Suprapubic skin (tissue), 4 donors: ENCODE measurements around the gene DCUN1D3. TPM values are rescaled to one million over a fixed set of nuclear protein-coding genes. Genes with fewer than 3 reads are reported as not detected.

Source experiments
- DNase-seq, 2 donors: peaks; one replicate each; pipeline ENCODE4 v3.0.0-alpha.2; 2019; ENCODE audit warnings: low spot score in 2 of 2
- H3K27ac ChIP-seq: fragments of 200-600 bp; sonication (generic); one replicate; pipeline ENCODE4 v1.5.1; 2019
- H3K27me3 ChIP-seq: fragments of 200-600 bp; sonication (generic); one replicate; pipeline ENCODE4 v1.5.1; 2019
- H3K36me3 ChIP-seq: fragments of 200-600 bp; sonication (generic); one replicate; pipeline ENCODE4 v1.5.1; 2019
- H3K4me1 ChIP-seq: fragments of 200-600 bp; sonication (generic); one replicate; pipeline ENCODE4 v1.5.1; 2019
- H3K4me3 ChIP-seq: fragments of 200-600 bp; sonication (generic); one replicate; pipeline ENCODE4 v1.5.1; 2019; ENCODE audit warnings: mild to moderate bottlenecking
- H3K9me3 ChIP-seq: fragments of 200-600 bp; sonication (generic); one replicate; pipeline ENCODE4 v1.5.1; 2019
- CTCF ChIP-seq, 2 donors: fragments of 200-600 bp in 1 of 2; fragments of 450-650 bp in 1 of 2; sonication (generic) in 1 of 2; IDR thresholded peaks; one replicate each; pipeline ENCODE4 v1.5.1; 2016 to 2019; ENCODE audit warnings: antibody characterized with exemption in 2 of 2, mild to moderate bottlenecking in 1 of 2, moderate library complexity in 1 of 2
- EP300 ChIP-seq: sonication (generic); formaldehyde crosslinking; IDR thresholded peaks from one replicate; pipeline ENCODE4 v1.6.1; 2017; ENCODE audit warnings: antibody characterized with exemption
- POLR2A ChIP-seq, 2 donors: fragments of 450-650 bp; IDR thresholded peaks; one replicate each; pipeline ENCODE4 v1.6.1; 2017; ENCODE audit warnings: antibody characterized with exemption in 2 of 2, mild to moderate bottlenecking in 2 of 2, moderate library complexity in 2 of 2
- POLR2AphosphoS5 ChIP-seq, 3 donors: sonication (generic); formaldehyde crosslinking; IDR thresholded peaks; one replicate each; pipeline ENCODE4 v1.6.1; 2017; ENCODE audit warnings: antibody characterized with exemption in 3 of 3
- WGBS: methylation state at CpG from one replicate; pipeline ENCODE4 v1.1.5; 2018; 5-methylcytosine and 5-hydroxymethylcytosine counted together
- total RNA-seq, 4 donors: library from RNA; depleted of rRNA; stranded (reverse); fragments of >200 nt; gene quantifications; one replicate each; pipeline ENCODE4 v1.1.0, GENCODE V29; 2016

DCUN1D3 gene
- total RNA-seq, 4 donors from 2014 or later: 16.6 to 31.8 (median 21.1) TPM

GRCh38 chr16:20853981-20854620 lies 46.1 kb downstream of the DCUN1D3 start:
- 90% methylated on average over 3 of the region's 3 CpGs for WGBS

GRCh38 chr16:20853143-20853542 lies 47.0 kb downstream of the DCUN1D3 start:
- Histone ChIP-seq H3K27ac (peak overlapping the region; percentile 91), H3K36me3 (no peaks in the 10 kb centered on the region), H3K4me3 (no peak overlapping the region), H3K4me1 (peaks cover 57% of the 10 kb centered on the region), H3K9me3 (no peaks in the 10 kb centered on the region), H3K27me3 (no peaks in the 10 kb centered on the region)
- TF ChIP-seq POLR2AphosphoS5 (IDR thresholded peaks at IDR 0.05) (no peak), POLR2A (IDR thresholded peaks at IDR 0.05) (no peak), CTCF (IDR thresholded peaks at IDR 0.05) (no peak), EP300 (no peak)
- no peak for DNase-seq
- 57% methylated on average over 5 of the region's 5 CpGs for WGBS

More at GRCh38 chr16:20853981-20854620, 46.1 kb downstream of the DCUN1D3 start:
- Histone ChIP-seq H3K4me3 (no peak overlapping the region), H3K27ac (no peak overlapping the region), H3K9me3 (no peaks in the 10 kb centered on the region), H3K36me3 (no peaks in the 10 kb centered on the region), H3K4me1 (peaks cover 57% of the 10 kb centered on the region), H3K27me3 (no peaks in the 10 kb centered on the region)
- TF ChIP-seq POLR2AphosphoS5 (IDR thresholded peaks at IDR 0.05) (no peak), POLR2A (IDR thresholded peaks at IDR 0.05) (no peak), EP300 (no peak), CTCF (IDR thresholded peaks at IDR 0.05) (no peak)
- no peak for DNase-seq

GRCh38 chr16:20851601-20852000 lies 48.6 kb downstream of the DCUN1D3 start:
- Histone ChIP-seq H3K36me3 (no peaks in the 10 kb centered on the region), H3K9me3 (no peaks in the 10 kb centered on the region), H3K27ac (peak overlapping the region; percentile 91), H3K4me1 (peaks cover 56% of the 10 kb centered on the region), H3K27me3 (no peaks in the 10 kb centered on the region), H3K4me3 (no peak overlapping the region)
- peak; percentile 88 to 91 for DNase-seq
- TF ChIP-seq EP300: peak; percentile 44
- no peak for TF ChIP-seq POLR2A (IDR thresholded peaks at IDR 0.05)
- TF ChIP-seq CTCF (IDR thresholded peaks at IDR 0.05): no peak
- peak in 2 of 3 donors; percentile 97 to 98 for TF ChIP-seq POLR2AphosphoS5 (IDR thresholded peaks at IDR 0.05)
- 24% methylated on average over 2 of the region's 2 CpGs for WGBS

GRCh38 chr16:20850981-20851380 lies 49.2 kb downstream of the DCUN1D3 start:
- no peak for TF ChIP-seq POLR2AphosphoS5 (IDR thresholded peaks at IDR 0.05)
- no peaks in the 10 kb centered on the region for H3K9me3 ChIP-seq
- WGBS: 42% methylated on average over 3 of the region's 3 CpGs
- H3K36me3 ChIP-seq: no peaks in the 10 kb centered on the region
- no peak for DNase-seq
- no peak overlapping the region for H3K4me3 ChIP-seq
- H3K27me3 ChIP-seq: no peaks in the 10 kb centered on the region
- peaks cover 52% of the 10 kb centered on the region for H3K4me1 ChIP-seq
- peak overlapping the region; percentile 91 for H3K27ac ChIP-seq

GRCh38 chr16:20849589-20850390 lies 50.4 kb downstream of the DCUN1D3 start:
- peak; percentile 81 to 86 for DNase-seq
- H3K4me1 ChIP-seq: peaks cover 52% of the 10 kb centered on the region
- H3K27ac ChIP-seq: peak overlapping the region; percentile 91
- no peak overlapping the region for H3K4me3 ChIP-seq
- TF ChIP-seq CTCF (IDR thresholded peaks at IDR 0.05) (peak; percentile 94 to 96), POLR2A (IDR thresholded peaks at IDR 0.05) (no peak), POLR2AphosphoS5 (IDR thresholded peaks at IDR 0.05) (no peak), EP300 (no peak)
- H3K36me3 ChIP-seq: no peaks in the 10 kb centered on the region
- no peaks in the 10 kb centered on the region for H3K9me3 ChIP-seq
- no peaks in the 10 kb centered on the region for H3K27me3 ChIP-seq
- WGBS: 32% methylated on average over 6 of the region's 6 CpGs
